Superior temporal gyrus (tissue), 1 donor: ENCODE measurements around the gene TNFRSF6B.
"Not testable (repeated sequence)": the region's sequence is repeated elsewhere in the genome, so short reads cannot be mapped to it uniquely, and the experiment has no call there.

Experiments
- DNase-seq: peaks from one replicate; pipeline ENCODE4 v3.0.0-alpha.2; 2016; ENCODE audit errors: extremely low spot score

TNFRSF6B gene

DNA sequence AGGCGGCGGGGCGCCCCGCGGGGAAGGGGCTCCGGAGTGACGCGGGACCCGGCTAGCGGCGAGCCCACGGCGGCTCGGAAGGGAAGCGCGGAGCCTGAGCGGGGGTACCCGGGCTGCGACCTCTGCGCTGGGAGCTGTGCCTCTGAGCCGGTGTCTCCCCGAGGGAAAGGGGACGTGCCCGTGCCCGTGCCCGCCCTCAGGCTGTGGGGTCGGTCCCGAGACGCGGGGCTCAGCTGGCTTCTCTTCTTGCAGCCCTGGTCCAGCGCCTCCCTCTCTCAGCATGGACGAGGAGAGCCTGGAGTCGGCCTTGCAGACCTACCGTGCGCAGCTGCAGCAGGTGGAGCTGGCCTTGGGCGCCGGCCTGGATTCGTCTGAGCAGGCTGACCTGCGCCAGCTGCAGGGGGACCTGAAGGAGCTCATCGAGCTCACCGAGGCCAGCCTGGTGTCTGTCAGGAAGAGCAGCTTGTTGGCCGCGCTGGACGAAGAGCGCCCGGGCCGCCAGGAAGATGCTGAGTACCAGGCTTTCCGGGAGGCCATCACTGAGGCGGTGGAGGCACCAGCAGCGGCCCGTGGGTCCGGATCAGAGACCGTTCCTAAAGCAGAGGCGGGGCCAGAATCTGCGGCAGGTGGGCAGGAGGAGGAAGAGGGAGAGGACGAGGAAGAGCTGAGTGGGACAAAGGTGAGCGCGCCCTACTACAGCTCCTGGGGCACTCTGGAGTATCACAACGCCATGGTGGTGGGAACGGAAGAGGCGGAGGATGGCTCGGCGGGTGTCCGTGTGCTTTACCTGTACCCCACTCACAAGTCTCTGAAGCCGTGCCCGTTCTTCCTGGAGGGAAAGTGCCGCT lies 12.1 kb downstream of the TNFRSF6B start:
- no peak for DNase-seq

DNA sequence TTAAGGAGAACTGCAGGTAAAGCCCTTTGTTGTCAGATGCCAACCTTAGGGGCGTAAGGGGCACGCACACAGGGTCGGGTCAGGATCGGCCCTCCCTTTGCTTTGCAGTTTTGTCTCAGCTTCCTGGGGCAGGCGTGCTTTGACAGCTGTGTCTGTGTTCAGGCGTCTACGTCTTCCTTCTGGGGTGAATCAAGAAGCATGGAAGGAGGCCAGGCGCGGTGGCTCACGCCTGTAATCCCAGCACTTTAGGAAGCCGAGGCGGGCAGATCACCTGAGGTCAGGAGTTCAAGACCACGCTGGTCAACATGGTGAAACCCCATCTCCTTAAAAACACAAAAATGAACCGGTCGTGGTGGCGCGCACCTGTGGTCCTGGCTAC lies 12.7 kb downstream of the TNFRSF6B start:
- DNase-seq, result no peak

DNA sequence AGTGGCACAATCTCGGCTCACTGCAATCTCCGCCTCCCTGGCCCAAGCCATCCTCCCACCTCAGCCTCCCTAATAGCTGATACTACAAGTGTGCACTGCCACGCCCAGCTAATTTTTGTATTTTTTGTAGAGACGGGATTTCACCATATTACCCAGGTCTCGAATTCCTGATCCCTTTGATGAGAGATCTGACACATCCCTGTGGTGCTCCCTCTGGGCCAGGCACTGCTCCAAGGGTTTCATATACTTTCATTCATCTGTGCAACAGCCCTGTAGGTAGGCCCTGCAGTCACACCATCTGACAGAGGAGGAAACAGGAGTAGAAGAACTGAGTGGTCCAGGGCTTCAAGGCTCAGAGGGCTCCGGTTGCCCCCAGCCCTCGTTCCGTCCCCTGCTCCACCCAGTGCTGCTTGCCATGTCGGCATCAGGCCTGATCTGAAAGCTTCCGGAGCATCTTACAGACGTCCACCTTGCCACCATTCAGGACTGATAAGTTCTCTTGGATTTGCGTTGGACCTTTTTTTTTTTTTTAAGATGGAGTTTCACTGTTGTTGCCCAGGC lies 14.7 kb downstream of the TNFRSF6B start:
- DNase-seq, result no peak

DNA sequence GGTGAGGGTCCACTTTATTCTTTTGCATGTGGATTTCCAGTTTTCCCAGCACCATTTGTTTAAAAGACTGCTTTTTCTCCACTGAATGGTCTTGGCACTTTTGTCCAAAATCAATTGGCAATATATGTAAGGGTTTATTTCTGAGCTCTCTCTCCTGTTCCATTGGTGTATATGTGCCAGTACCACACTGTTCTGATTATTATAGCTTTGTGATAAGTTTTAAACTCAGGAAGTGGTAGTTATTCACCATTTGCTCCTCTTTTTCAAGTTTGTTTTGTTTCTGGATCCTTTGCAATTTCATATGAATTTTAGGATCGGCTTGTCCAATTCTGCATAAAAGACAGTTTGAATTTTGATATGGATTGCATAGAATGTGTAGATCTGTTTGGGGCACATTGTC lies 15.7 kb downstream of the TNFRSF6B start:
- DNase-seq, result no peak

DNA sequence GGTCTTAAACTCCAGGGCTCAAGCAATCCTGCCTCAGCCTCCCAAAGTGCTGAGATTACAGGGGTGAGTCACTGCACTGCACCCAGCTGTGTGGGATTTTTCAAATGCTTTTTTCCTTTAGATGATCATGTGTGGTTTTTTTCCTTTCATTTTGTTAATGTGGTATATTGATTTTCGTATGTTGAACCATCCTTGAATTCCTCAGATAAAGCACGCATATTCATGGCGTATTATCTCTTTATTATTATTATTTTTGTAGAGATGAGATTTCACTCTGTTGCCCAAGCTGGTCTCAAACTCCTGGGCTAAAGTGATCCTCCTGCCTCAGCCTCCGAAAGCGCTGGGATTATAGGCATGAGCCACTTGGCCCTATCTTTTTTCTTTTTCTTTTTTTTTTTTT lies 18.4 kb downstream of the TNFRSF6B start:
- no peak for DNase-seq

DNA sequence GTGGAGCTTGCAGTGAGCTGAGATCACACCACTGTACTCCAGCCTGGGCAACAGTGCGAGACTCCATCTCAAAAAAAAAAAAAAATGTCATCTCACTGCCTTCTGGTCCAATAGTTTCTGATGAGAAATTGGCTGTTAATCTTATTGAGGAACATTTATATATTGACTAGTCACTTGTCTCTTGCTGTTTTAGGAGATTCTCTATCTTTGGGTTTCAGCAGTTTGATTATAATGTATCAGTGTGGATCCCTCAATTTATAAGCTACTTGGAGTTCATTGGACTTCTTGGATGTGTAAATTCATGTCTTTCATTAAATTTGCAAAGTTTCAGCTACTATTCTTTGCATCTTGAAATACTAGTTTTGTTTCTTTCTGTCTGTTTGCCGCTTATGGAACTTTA lies 22.5 kb downstream of the TNFRSF6B start:
- DNase-seq, result no peak

DNA sequence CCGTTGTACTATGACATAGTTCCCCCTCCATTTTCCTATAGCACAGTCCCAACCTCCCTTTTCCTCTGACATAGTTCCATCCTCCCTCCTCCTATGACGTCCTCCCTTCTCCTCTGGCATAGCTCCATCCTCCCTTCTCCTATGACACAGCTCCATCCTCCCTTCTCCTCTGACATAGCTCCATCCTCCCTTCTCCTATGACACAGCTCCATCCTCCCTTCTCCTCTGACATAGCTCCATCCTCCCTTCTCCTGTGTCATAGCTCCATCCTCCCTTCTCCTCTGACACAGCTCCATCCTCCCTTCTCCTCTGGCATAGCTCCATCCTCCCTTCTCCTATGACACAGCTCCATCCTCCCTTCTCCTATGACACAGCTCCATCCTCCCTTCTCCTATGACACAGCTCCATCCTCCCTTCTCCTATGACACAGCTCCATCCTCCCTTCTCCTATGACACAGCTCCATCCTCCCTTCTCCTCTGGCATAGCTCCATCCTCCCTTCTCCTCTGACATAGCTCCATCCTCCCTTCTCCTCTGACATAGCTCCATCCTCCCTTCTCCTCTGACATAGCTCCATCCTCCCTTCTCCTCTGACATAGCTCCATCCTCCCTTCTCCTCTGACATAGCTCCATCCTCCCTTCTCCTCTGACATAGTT lies 26.6 kb downstream of the TNFRSF6B start:
- DNase-seq, result not testable (repeated sequence)

DNA sequence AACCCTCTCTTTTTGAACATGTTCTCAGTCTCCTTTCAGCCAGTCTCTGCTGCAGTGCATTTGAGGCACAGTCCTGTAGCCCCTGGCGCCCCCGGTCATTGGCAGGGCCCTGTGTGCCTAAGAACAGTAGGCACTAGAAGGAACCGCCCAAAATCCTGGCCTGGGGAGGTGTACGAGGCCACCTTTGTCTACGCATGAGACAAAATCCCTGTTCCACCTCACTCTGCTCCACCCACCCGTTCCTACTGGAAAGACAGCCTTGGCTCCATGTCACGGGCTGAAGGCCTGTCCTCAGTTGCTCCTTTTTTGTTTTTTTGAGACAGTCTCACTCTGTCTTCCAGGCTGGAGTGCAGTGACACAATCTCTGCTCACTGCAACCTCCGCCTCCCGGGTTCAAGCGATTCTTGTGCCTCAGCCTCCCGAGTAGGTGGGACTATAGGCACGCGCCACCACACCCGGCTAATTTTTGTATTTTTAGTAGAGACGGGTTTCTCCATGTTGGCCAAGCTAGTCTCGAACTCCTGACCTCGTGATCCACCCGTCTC lies 33.8 kb downstream of the TNFRSF6B start:
- not testable (repeated sequence) for DNase-seq

DNA sequence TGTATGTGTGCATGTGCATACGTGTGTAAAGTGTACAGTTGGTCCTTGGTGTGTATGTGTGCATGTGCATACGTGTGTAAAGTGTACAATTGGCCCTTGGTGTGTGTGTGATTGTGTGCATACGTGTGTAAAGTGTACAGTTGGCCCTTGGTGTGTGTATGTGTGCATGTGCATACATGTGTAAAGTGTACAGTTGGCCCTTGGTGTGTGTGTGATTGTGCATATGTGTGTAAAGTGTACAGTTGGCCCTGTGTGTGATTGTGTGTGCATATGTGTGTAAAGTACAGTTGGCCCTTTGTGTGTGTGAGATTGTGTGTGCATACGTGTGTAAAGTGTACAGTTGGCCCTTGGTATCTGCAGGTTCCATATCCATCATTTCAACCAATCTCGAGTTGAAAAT lies 35.0 kb downstream of the TNFRSF6B start:
- DNase-seq, result no peak

DNA sequence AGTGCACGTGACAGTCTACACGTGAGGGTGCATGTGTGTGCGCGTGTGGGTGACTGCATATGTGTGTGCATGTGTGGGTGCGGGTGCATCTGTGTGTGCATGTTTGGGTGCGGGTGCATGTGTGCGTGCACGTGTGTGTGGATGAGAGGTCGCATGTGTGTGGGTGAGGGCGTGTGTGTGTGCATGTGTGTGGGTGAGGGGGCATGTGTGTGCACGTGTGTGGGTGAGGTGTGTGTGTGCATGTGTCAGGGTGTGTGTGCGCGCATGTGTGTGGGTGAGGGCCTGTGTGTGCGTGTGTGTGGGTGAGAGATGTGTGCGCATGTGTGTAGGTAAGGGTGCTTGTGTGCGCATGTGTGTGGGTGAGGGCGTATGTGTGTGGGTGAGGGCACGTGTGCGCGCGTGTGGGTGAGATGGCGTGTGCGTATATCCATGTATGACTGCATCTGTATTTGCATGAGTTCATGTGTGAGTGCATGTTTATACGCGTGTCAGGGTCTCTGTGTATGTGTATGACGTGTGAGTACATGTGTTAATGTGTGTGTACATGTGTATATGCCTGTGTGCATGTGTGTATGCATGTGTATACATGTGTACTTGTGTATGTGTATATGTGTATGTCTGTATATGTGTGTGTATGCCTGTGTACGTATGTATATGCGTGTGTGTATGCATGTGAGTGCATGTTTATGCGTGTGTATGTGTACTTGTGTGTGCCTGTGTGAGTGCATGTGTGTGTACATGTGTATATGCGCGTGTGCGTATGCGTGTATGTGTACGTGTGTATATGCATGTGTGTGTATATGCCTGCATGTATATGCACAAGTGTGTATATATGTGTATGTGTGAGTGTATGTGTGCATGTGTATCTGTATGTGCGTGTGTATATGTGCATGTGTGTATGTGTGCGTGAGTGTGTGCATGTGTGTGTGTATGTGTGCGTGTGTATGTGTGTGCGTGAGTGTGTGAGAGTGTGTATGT lies 36.0 kb downstream of the TNFRSF6B start:
- DNase-seq, result no peak

DNA sequence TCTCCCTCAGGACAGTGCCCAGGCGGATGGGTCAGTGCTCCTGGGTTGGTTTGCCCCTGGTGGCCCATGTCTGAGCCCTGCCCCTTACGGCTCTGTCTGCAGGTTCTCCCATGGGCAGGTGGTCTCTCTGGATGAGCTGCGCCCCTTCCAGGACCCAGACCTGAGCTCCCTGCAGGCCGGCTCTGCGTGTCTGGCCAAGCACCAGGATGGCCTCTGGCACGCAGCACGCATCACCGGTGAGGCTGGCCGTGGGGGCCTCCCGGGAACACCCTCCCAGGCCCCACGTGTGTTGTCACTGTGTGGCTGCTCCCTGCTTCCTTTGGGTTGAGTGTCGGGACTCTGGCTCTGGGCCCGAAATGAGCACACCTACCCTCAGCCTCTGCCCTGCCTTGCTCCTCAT lies 36.7 kb downstream of the TNFRSF6B start:
- DNase-seq, result no peak

DNA sequence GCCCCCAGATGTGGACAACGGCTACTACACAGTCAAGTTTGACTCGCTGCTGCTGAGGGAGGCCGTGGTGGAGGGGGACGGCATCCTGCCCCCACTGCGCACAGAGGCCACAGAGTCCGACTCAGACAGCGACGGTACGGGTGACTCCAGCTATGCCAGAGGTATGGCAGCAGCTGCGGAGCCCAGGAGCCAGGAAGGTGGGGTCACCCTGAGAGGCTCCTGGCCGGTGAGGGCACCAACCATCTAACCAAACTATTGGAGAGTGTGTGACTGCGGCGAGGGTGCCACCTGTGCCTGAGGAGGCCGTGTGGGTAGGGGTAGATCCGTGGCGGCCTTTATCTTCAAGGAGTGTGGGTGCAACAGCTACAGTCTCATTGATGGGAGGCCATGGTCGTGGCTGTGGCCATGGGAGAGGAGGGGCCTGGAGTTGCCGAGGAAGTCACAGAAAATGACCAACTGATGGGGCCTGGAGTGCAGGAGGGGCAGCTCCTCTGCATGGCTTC lies 37.2 kb downstream of the TNFRSF6B start:
- DNase-seq, result no peak

DNA sequence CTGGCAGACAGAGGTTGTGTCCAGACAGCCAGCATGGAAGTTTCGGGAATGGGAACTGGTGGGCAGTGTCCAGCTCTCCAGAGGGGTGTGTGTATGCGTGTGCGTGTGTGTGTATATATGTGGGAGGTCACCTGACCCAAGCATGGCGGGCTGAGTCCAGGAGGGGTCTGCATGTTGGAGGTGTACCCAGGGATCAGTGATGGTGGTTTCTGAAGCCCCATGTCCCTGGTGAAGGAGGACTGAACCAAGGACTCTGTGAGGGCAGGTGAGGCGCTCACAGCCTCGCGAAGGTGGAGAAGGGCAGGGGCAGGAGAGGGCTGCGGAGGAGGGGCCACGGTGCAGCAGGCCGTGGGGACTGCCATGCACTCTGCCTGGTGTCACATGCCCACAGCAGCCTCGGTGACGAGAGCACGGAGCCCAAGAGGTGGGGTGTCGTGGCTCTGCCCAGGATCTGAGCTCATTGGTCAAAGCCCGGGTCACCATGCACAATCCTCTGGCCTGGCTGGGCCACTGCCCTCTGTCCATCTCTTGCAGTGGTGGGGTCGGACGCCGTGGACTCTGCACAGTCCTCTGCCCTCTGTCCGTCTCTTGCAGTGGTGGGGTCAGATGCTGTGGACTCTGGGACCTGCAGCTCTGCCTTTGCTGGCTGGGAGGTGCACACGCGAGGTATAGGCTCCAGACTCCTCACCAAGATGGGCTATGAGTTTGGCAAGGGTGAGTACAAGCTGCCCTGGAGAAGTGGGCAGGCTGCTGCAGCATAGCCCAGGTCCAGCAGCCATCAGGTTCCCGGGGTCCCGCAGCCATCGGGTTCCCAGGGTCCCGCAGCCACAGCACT lies 37.9 kb downstream of the TNFRSF6B start:
- DNase-seq, result no peak

DNA sequence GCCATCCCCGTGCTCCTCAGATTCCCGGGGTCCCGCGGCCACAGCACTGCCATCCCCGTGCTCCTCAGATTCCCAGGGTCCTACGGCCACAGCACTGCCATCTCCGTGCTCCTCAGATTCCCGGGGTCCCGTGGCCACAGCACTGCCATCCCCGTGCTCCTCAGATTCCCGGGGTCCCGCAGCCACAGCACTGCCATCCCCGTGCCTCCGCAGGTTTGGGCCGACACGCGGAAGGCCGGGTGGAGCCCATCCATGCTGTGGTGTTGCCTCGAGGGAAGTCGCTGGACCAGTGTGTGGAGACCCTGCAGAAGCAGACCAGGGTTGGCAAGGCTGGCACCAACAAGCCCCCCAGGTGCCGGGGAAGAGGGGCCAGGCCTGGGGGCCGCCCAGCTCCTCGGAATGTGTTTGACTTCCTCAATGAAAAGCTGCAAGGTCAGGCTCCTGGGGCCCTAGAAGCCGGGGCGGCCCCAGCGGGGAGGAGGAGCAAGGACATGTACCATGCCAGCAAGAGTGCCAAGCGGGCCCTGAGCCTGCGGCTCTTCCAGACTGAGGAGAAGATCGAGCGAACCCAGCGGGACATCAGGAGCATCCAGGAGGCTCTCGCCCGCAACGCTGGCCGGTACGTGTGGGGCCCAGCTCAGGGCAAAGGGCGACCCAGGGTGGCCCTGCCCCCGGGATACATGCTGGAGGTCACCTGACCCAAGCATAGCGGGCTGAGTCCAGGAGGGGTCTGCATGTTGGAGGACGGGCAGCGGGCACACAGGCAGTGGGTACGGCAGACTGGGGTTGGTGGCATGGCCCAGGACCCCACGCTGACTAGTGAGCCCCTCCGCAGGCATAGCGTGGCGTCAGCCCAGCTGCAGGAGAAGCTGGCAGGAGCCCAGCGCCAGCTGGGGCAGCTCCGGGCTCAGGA lies 38.8 kb downstream of the TNFRSF6B start:
- DNase-seq, result no peak

DNA sequence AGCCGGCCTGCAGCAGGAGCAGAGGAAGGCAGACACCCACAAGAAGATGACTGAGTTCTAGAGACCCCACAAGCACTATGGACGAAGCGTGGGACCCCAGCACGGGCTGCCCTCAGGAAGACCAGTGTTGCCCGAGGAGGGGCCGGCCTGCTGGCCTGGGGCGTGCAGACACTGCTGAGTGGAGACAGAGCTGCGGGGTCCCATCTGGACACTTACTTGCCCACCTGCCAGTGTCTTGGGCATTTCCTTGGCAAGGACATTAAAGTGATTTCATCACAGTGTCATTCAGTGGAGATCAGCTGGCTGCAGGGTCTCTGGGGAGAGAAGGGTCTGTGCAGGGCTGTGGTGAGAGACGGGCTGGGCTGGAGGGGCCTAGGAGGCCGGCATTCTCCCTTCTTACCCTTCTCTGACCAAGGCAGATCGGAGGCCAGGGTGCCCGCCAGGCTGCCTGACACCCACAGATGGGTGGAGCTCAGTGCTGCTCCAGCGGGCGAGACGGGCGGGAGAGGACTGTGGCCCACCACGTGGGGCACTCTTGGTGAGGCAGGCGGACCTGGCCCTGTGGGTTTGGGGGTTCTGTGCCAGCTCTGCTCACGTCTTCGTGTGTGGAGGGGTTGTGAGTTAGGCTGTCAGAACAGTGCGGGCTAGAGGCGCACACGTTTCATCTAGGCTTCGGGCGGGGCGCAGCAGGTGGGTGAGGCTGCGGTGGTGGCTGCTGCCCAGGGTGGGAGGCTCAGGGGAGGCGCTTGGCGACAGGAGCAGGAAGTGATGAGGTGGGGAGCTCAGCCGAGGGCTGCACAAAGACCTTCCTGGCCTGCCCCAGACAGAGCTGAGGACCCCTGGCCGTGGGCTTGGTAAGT lies 39.6 kb downstream of the TNFRSF6B start, which contains the start of gene LIME1:
Gene LIME1, plus strand, starts transcription at position 806 of the 860 bp plus-strand sequence. CDS start 886 bp downstream, outside the sequence.
- no peak for DNase-seq

DNA sequence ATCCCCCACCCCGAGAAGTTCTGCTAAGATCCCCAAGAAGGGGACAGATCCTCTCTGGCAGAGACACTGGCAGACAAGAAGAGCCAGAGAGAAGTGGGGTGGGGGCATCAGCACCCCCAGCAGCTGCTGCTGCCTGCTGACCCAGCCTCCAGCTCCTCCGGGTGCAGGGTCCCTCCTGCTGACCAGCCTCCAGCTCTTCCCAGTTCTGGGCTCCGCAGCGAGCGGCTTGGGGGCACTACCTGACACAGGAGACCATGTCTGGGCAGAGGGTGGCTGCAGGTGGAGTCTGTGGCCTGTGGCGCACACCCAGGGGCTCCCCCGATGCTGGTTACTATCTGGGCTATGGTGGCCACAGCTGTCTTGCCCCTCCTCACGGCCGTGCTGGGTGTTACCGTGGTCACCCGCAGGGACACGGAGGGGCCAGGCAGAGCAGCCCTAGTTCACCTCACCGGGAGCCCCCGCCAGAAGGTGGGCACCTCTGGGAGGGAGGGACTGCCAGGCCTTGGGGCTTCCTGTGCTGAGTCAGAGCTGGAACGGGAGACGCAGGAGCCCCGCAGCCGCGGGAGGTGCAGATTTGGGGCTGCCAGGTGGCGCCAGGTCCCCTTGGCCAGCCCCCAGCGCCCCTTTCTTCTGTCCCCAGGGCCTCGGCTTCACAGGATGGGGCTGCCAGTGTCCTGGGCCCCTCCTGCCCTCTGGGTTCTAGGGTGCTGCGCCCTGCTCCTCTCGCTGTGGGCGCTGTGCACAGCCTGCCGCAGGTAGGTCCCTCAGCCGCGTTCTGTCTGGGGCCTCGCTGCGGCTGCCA lies 40.6 kb downstream of the TNFRSF6B start:
- no peak for DNase-seq

DNA sequence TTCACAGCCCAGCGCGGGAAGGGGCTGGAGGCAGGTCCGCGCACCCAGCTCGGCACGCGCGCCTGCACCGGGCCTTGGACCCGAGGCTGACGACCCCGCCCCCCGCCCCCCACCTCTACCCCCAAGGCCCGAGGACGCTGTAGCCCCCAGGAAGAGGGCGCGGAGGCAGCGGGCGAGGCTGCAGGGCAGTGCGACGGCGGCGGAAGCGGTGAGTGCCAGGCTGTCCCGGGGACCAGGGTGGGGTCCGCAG lies 41.2 kb downstream of the TNFRSF6B start:
- no peak for DNase-seq
